Testis (tissue), 3 donors: ENCODE measurements around the gene CAB39. TPM values are rescaled to one million over a fixed set of nuclear protein-coding genes. Genes with fewer than 3 reads are reported as not detected.

ENCODE experiments used
- DNase-seq: peaks from one replicate; pipeline ENCODE4 v3.0.0-alpha.2; 2019
- H3K27ac ChIP-seq, 2 donors: fragments of 200-600 bp; sonication (generic); one replicate each; pipeline ENCODE4 v1.5.1; 2019
- H3K27me3 ChIP-seq: fragments of 200-600 bp; sonication (generic); one replicate; pipeline ENCODE4 v1.5.1; 2019
- H3K36me3 ChIP-seq: fragments of 200-600 bp; sonication (generic); one replicate; pipeline ENCODE4 v1.5.1; 2017; ENCODE audit warnings: low read depth; ENCODE audit errors: missing control alignments
- H3K4me1 ChIP-seq: fragments of 200-600 bp; sonication (generic); one replicate; pipeline ENCODE4 v1.5.1; 2019
- H3K4me3 ChIP-seq, 2 donors: fragments of 200-600 bp; sonication (generic); one replicate each; pipeline ENCODE4 v1.5.1; 2017 to 2019
- H3K9me3 ChIP-seq: fragments of 200-600 bp; sonication (generic); one replicate; pipeline ENCODE4 v1.5.1; 2017
- POLR2A ChIP-seq: fragments of 450-650 bp; IDR thresholded peaks from one replicate; pipeline ENCODE4 v1.6.1; 2017; ENCODE audit warnings: antibody characterized with exemption, mild to moderate bottlenecking, moderate library complexity
- WGBS, 2 donors: methylation state at CpG; one replicate each; pipeline ENCODE4 v1.1.5; 2018; 5-methylcytosine and 5-hydroxymethylcytosine counted together
- intact Hi-C: fragments of 100-400 bp; cut with DNase I; formaldehyde crosslinking; loops from one replicate; pipeline ENCODE4 v1.15.1; 2023; ENCODE audit warnings: low total_unique reads
- polyA plus RNA-seq: library from polyadenylated mRNA; stranded (reverse); fragments of 350-450 nt; fragmentation: Illumina TruSeq; extraction: RNeasy Lipid Tissue Mini Kit (QIAGEN cat#74804); gene quantifications from one replicate; pipeline ENCODE4 v1.2.3, GENCODE V29; 2014; ENCODE audit warnings: low read depth, low replicate concordance; ENCODE audit not compliant: insufficient read depth
- total RNA-seq, 2 donors: library from RNA; depleted of rRNA; stranded (reverse); fragments of >200 nt; gene quantifications; one replicate each; pipeline ENCODE4 v1.2.3, GENCODE V29; 2016
- TF ChIP-seq, protein P1 (sequence below), 3 experiments: fragments of 450-650 bp in 2 of 3; fragments of 200-600 bp in 1 of 3; sonication (generic) in 1 of 3; IDR thresholded peaks; one replicate each; pipeline ENCODE4 v1.5.1; 2016 to 2019; ENCODE audit warnings: antibody characterized with exemption in 3 of 3, mild to moderate bottlenecking in 2 of 3, moderate library complexity in 1 of 3

CAB39 gene
- total and polyA plus RNA-seq, 3 donors from 2014 or later, result 76.1 to 82.2 (median 76.8) TPM

DNA sequence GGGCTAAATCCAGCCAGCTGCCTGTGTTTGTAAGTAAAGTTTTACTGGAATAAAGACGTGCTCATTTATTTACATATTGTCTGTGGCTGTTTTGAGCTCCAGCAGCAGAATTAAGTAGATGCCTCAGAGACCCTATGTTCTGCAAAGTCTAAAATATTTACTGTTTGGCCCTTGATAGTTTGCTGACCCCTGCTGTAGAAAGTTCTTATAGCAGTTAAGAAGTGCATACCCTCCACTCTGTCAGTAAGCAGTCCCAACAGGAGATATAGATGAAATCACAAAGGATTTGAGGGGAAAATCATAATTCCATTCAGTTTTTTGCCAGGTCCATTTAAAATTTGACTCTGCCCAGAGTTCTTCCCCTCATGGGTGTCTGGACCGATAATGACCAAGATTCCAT lies 102.0 kb downstream of the CAB39 start:
- no peak for DNase-seq
- Histone ChIP-seq H3K27ac (no peak overlapping the region), H3K9me3 (no peaks in the 10 kb centered on the region), H3K4me1 (no peaks in the 10 kb centered on the region), H3K4me3 (no peak overlapping the region), H3K27me3 (no peaks in the 10 kb centered on the region), H3K36me3 (no peaks in the 10 kb centered on the region)
- TF ChIP-seq, protein P1, sequence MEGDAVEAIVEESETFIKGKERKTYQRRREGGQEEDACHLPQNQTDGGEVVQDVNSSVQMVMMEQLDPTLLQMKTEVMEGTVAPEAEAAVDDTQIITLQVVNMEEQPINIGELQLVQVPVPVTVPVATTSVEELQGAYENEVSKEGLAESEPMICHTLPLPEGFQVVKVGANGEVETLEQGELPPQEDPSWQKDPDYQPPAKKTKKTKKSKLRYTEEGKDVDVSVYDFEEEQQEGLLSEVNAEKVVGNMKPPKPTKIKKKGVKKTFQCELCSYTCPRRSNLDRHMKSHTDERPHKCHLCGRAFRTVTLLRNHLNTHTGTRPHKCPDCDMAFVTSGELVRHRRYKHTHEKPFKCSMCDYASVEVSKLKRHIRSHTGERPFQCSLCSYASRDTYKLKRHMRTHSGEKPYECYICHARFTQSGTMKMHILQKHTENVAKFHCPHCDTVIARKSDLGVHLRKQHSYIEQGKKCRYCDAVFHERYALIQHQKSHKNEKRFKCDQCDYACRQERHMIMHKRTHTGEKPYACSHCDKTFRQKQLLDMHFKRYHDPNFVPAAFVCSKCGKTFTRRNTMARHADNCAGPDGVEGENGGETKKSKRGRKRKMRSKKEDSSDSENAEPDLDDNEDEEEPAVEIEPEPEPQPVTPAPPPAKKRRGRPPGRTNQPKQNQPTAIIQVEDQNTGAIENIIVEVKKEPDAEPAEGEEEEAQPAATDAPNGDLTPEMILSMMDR (IDR thresholded peaks at IDR 0.05), result peak in 2 of 3 experiments; percentile 2 to 18
- TF ChIP-seq POLR2A, result no peak
- 72 to 86% methylated on average over 2 of the region's 2 CpGs for WGBS, 2 donors
- intact Hi-C loops, result no loop called here

- no peak for DNase-seq
- H3K27me3 ChIP-seq, result no peaks in the 10 kb centered on the region
- no peaks in the 10 kb centered on the region for H3K36me3 ChIP-seq
- WGBS, 2 donors, result 43 to 64% methylated on average over 3 of the region's 3 CpGs
- H3K27ac ChIP-seq, result no peak overlapping the region
- intact Hi-C loops, result no loop called here
- H3K4me1 ChIP-seq, result no peaks in the 10 kb centered on the region
- no peaks in the 10 kb centered on the region for H3K9me3 ChIP-seq
- no peak overlapping the region for H3K4me3 ChIP-seq
- TF ChIP-seq, protein P1 (IDR thresholded peaks at IDR 0.05), result no peak
- TF ChIP-seq POLR2A, result no peak
These were observed 102.4 kb downstream of the CAB39 start for GRCh38 chr2:230815088-230815487.

DNA sequence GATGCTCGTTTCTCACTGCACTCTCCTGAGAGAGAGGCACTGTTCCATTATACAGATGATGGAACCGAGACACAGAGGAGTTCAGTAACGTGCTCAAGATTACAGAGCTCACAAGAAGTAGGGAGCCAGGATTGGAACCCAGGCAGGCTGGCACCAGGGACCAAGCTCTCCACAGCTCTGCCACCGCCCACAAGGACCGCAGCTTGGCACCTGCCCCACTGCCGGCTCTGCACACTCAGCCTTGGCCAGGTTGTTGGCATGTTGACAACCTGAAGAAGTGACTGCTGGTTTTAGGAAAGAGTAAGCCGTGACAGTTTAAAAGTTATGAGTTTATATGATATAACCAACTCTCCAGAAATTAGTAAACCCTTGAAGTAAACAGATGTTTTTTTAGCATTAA lies 104.1 kb downstream of the CAB39 start:
- no peaks in the 10 kb centered on the region for H3K36me3 ChIP-seq
- WGBS, 2 donors, result 84 to 85% methylated on average over 7 of the region's 7 CpGs
- TF ChIP-seq, protein P1 (IDR thresholded peaks at IDR 0.05), result no peak
- TF ChIP-seq POLR2A, result no peak
- H3K4me3 ChIP-seq, result no peak overlapping the region
- intact Hi-C loops, result no loop called here
- no peak for DNase-seq
- H3K4me1 ChIP-seq, result no peaks in the 10 kb centered on the region
- H3K27me3 ChIP-seq, result no peaks in the 10 kb centered on the region
- H3K9me3 ChIP-seq, result no peaks in the 10 kb centered on the region
- no peak overlapping the region for H3K27ac ChIP-seq

DNA sequence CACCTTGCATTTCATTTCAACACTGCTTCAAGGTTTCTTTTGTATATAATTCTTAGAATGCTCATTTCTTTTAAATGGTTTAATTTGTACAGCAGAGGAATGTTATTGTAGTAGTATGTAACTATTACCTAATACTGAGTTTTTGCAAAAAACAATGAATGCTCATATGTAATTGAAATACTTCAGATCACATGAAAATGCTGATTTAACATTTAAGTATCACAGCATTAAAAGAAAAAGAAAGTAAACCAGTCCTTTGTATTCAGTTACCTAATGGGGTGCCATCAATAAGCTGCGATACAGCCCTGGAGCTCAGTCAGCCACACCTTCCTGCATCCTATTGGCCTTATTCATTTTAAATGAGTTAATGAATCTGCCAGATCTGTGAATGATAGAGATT lies 106.8 kb downstream of the CAB39 start:
- no peak for DNase-seq
- Histone ChIP-seq H3K27me3 (no peaks in the 10 kb centered on the region), H3K4me3 (no peak overlapping the region), H3K36me3 (no peaks in the 10 kb centered on the region), H3K27ac (no peak overlapping the region), H3K9me3 (no peaks in the 10 kb centered on the region), H3K4me1 (no peaks in the 10 kb centered on the region)
- TF ChIP-seq POLR2A, result no peak
- TF ChIP-seq, protein P1 (IDR thresholded peaks at IDR 0.05), result no peak
- WGBS, 2 donors, result 93 to 98% methylated on average over 1 of the region's 1 CpG
- intact Hi-C loops, result no loop called here

DNA sequence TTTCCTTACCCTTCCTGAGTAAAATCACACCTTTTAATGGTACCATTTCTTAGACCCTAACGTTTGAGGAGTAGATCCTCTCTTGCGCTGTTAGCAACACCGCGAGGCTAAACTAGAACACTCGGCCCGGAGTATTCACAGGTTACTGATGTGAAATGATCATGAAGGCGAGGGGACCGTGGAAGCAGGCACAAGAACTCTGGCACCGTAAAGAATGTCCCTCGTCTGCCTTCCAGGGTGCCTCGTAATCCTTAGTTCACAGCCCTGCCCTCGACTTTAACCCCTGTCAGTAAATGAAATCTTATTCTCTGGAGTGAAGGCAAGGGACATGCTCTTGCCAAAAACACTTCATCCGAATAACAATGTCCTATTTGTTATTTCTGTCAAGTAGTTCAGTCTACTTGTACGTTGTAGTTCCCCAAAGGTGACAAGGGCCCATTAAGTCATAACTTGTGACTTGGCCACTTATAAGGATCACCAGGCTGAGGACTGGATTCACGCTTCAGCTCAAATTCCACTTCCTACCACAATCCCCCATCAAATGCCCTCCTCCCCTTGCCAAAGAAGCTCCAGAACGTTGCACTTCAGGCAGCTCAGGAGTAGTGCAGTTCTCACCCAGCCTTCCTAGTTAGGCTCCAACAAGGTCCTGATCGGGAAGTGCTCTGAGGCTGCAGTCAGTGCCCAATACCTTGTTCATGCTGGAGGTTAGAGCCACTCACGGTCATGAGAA lies 108.8 kb downstream of the CAB39 start:
- no peaks in the 10 kb centered on the region for H3K4me1 ChIP-seq
- no peak overlapping the region for H3K4me3 ChIP-seq
- WGBS, 2 donors, result 72 to 82% methylated on average over 16 to 18 of the region's 18 CpGs
- intact Hi-C loops, result loop anchor here (10.0 kb wide), 1 partner anchor 163 kb away; no protein-coding TSS in a partner anchor
- H3K9me3 ChIP-seq, result no peaks in the 10 kb centered on the region
- DNase-seq, result no peak
- TF ChIP-seq, protein P1 (IDR thresholded peaks at IDR 0.05), result no peak
- H3K27ac ChIP-seq, result no peak overlapping the region
- no peaks in the 10 kb centered on the region for H3K27me3 ChIP-seq
- no peaks in the 10 kb centered on the region for H3K36me3 ChIP-seq
